HG02885 (cell line): Measurements from ENCODE around the gene TPRG1L.

ENCODE experiments used
- ATAC-seq: cut with Tn5 transposase; IDR thresholded peaks from one replicate; pipeline ENCODE4 v1.9.1; 2021; ENCODE audit warnings: mild to moderate bottlenecking; ENCODE audit not compliant: unreplicated experiment, poor library complexity

TPRG1L gene

GRCh38 chr1:3658231-3658615, 33.4 kb downstream of the TPRG1L start:
- no peak for ATAC-seq

- ATAC-seq, result no peak
Measured at GRCh38 chr1:3659093-3659492, 34.3 kb downstream of the TPRG1L start.

DNA sequence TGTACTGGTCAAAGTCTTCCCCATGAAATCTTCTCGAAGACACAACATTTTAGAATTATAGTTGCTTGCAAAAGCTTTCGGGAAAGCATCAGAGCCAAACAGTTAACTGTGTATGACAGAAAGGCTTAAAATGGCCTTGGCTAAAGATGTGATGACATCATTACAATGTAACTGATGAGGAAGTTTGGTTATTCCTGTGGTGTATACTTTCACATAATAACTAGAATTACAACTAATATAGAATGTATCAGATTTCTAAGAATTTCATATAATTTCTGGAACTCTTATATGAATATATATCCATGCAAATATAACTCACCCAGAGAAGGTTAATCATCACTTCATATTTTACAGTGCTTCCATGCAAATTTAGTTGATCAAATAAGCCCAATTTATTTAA, 35.9 kb downstream of the TPRG1L start:
- no peak for ATAC-seq

GRCh38 chr1:3661631-3662030, 36.8 kb downstream of the TPRG1L start:
- no peak for ATAC-seq

GRCh38 chr1:3662080-3662671, 37.4 kb downstream of the TPRG1L start:
- ATAC-seq, result no peak

DNA sequence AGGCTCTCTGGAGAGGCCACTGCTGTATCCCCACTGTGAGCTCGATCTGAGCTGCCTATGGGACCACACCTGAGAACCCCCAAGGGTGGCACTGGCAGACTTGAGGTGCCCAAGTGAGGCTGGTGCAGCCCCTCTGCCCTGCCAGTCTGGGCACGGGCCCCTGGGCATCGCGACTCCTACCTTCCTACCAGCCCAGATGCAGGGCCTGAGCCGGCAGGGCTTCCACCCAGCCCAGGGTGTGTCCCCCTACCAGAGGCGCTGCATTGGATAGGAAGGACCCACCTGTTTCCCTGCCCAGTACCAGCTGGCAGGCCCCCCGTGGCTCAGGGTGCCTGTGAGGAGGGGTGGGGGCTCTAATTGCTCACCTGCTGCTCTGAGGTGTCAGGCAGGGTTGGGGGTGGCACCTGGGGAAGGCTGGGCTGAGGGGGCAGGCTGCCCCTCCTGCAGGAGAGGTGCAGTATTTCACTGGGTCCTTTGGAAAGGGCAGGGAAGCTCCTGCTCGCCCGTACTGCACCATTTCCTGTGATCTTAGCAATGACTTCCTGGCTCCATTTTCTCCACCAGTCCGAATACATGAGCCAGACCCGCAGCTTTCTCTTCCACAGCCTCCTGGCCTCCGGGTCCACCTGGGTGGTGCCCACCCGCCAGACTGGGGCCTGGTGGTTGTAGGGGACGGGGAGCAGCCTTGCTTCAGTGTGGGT, 39.3 kb downstream of the TPRG1L start:
- no peak for ATAC-seq

DNA sequence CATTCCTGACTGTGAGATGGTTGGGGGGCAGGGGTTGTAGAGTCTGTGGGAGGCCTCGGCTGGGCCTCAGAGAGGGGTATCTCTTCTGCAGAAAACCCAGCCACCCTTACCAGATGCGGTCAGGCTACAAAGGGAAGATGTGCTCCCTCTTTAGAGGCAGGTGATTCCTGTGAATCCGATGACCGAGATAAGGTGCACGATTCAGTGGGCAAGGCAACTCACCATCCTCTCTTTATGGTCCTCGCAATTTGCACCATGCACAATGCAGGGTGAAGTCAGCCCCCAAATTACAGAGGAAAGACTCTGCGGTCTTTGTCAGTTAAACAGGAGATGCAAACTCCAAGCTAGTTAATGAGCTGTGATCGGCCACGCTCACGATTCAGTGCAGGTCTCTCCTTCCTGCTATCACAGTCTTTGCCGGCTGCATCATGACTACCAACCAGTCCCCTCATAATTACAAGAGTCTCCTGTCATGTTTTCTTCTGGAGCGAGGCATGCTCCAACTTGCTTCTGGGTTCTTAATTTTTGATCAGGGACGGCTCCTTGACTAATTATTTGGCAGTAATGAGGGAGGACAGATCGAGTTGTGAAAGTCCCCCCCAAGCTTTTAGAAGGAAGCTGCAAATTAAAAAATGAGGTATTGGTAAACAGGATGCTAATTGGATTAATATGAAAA, 40.0 kb downstream of the TPRG1L start:
- ATAC-seq, result no peak

GRCh38 chr1:3668148-3668547, 43.3 kb downstream of the TPRG1L start:
- no peak for ATAC-seq

DNA sequence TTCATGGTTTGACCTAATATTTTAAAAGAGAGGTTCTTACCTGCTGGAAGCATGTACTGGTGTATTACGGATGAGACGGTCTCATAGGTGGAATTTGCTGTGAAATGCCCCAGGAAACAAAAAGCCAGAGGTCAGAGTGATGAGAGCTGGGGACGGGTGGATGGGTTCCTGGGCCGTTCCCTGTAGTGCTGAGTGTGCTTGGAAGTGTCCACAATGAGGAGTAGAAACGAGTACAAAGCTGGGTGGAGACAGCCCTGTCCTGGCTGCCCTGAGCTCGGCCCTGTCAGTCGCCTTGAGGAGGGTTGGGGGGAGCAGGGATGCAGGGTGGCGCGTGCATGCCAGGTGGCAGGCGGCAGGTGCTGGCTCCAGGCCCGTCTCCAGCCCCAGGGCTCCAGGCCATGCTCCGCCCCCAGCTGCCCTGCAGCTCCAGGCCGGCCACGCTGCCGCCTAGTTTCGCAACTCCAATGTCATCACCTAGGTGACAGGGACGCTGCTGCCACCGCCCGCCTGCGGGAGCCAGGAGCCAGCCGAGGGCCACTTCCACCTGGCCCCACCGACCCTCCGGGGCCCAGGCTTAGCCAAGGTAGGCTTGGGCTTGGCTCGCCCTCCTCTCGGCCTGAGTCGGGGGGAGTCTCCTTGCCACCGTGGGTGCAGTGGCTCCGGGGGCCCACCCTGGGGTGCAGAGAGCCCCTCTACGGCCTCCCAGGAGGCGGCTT, 43.9 kb downstream of the TPRG1L start:
- no peak for ATAC-seq

DNA sequence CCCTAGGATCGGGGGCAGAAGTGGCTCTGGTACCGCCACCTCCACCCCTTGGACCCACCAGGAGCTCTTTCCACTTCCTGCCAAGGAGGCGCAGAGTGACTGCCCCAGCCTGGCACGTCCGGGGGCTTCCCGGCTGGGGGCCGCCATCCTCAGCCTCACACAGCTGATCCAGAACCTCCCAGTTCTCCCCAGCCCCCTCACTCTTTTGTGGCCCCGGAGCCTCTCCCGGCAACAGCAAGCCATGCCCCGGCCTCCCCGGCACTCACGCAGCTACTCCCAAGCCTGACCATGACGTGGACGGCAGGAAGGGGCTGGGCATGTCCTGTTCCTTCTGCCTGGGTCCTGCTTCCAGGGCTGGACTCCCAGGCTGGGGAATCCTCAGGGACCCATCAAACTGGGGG, 44.6 kb downstream of the TPRG1L start:
- ATAC-seq, result no peak

GRCh38 chr1:3669971-3670431, 45.2 kb downstream of the TPRG1L start:
- ATAC-seq, result no peak

DNA sequence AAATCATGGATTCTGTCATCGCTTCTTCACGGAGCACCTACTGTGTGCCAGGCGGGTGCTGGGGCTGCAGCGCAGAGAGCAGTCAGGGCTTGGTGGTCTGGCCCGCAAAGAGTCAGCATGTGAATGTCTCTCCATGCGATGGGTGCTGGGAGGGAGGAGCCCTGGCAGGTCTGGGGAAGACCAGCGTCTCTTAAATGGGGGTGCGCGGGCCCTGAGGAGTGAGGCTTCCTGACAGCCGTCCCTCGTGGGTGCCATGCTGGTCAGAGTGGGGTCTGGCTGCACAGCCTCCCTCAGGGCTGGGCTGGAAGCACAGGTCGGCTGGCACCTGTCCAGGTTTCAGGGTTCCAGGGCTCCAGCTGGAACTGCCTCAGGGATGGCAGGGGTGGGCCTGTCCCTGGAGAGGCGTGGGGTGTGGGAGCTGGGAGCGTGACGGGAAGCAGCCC, 46.0 kb downstream of the TPRG1L start:
- ATAC-seq, result no peak

GRCh38 chr1:3671371-3672180, 46.8 kb downstream of the TPRG1L start:
- ATAC-seq, result no peak

DNA sequence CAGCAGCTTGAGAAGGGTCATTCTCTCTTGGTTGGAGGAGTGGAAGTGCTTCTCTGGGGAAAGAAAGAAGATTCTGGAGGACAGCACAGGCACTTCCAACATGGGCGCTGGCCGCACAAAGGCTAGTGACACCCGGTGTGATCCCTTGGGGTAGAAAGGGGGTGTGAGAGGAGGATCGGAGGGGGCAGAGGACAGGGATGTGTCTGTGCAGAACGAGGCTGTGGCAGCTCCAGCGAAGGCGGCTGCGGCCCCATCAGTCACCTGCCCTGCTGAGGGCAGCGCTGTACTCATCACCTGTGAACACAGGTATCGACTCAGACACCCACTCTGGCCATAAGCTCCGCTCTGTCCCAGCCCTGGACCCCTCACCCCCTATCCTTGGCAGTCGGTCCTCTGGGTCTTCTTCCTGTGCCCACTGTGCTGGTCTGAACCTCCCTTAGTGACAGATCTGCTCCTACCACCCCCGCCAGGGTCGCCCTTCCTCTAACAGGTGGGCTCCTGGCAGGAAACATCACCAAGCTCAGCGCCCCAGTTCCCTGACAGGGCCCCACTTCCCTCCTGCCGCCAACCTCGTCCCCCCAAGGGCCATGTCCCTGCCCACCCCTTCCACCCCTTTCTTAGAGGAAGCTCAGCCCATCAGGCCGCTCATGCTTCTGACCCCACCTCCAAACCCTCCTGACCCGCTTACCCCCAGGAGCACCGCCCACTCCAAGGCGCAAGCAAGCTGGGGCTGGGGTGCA, 47.6 kb downstream of the TPRG1L start:
- ATAC-seq, result no peak

DNA sequence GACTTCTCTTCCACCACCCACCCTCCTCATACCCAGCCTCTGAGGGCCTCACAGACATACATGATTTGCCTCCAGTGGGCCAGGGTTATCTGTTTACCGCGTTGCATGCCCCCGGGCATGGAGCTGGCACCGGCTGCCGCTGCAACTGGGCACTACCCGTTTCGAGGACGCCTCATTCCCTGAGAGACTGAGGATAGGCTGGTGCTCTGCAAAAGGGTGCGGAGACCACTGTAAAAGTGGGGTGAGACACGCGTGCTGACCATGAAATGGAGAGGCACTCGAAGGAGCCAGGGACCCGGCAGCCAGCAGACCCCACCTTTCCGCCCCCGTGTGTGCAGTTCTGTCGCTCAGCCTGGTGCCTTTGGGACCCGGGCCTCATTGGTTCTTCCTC, 48.2 kb downstream of the TPRG1L start:
- ATAC-seq, result no peak

DNA sequence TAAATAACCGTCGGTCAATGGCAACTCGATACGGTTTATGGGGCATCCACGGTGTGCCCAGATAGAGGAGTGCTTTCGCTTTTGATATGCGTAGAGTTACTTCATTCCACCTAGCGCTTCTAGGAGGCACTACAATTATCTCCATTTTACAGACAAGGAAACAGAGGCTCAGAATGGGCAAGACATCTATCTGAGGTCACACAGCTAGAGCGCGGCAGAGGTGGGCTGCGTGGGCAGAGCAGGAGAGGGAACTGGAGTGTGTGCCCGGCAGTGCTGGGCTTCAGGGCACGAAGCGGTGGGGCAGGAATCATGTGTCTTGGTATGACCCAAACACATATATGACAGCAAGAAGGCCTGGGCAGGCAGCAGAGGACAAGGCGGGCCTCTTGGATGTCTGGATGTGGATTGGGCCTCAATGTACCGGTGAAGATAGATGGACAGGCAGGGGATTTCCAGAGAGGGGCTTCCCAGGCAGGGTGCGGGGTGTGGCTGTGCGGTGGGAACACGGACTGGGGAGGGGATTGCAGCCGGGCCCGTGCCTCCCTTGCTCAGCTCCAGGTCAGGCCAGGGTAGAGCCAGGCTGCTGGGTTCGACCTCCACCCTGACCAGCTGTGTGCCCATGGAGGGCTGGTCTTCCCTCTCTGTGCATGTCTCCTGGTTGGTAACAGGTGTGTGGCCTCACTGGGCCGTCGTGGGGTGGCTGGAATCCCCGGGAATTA, 48.7 kb downstream of the TPRG1L start:
- no peak for ATAC-seq

DNA sequence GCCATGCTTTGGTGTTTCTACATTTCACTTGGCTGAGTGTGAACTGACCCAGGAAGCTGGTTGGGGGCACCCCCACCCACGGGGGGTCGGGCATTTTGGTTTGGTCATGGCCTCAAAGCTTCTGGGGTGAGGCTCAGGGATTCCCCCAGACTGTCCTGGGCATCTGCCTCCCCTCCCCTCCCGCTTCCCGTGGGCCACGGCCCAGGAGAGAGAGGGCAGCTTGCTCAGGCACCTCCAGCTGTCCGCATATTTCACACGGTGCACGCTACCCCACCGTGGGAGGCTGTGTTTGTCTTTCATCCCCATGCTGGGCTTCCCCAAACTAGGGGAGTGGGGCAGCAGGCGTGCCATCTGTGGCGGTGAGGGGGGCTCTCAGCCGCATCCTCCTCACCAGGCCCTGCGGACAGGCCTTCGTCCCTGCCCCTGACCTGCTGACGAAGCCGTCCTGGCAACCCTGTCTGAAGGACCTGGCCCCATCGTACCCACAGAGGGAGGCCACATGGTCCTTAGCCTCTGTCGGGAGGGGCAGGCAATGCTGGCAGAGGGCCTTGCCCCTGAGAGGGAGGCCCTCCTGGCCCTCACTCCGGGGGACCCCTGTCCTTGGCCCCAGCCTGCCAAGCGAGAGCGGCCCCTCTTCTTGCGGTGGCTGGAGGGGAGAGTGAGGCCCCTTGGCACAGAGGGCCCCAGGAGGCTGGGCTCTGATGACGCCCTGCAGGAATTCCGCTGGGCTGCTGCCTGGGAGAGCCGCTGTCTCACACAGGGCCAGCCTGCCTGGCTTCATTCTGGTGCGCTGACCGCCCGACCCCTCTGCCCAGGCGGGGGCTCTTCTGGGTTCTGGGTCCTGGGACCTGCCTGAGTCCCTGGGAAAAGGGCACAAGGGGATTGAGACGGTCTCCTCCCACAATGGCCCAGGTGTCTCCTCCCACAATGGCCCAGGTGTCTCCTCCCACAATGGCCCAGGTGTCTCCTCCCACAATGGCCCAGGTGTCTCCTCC, 49.6 kb downstream of the TPRG1L start:
- no peak for ATAC-seq

DNA sequence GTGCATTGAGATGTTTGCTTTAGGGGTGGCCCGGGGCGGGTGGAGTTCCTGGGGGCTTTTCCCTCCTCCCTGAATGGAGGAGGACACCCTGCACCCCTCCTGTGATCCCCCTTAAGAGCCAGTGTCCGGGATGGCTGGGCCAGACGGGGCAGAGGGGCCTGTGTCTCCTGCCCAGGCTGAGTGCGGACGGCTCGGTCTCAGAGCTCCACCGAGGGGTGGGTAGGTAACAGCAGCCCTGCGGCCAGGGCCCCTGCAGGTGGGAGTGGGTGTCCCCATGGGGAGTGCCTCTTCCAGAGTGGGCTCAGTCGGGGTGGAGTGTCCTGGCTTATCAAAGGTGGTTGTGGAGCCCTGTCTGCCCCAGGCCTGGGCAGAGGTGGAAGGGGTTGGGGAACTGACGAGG, 50.6 kb downstream of the TPRG1L start:
- no peak for ATAC-seq
